Osteocyte (in vitro differentiated cells): ENCODE data around the gene FAM210B. TPM values are rescaled to one million over a fixed set of nuclear protein-coding genes. Genes with fewer than 3 reads are reported as not detected.

Source experiments
- DNase-seq: peaks from one replicate; pipeline ENCODE4 v3.0.0; 2021; ENCODE audit warnings: mixed read lengths; ENCODE audit not compliant: unreplicated experiment; ENCODE audit errors: extremely low spot score
- H3K27ac Mint-ChIP-seq: one replicate; pipeline ENCODE4 v1.8.0; 2021; ENCODE audit warnings: mild to moderate bottlenecking, mixed read lengths; ENCODE audit not compliant: unreplicated experiment
- H3K27me3 Mint-ChIP-seq: one replicate; pipeline ENCODE4 v1.8.0; 2021; ENCODE audit warnings: mixed read lengths; ENCODE audit not compliant: unreplicated experiment
- H3K36me3 Mint-ChIP-seq: one replicate; pipeline ENCODE4 v1.8.0; 2021; ENCODE audit warnings: mixed read lengths; ENCODE audit not compliant: unreplicated experiment
- H3K4me1 Mint-ChIP-seq: one replicate; pipeline ENCODE4 v1.8.0; 2021; ENCODE audit warnings: mixed read lengths; ENCODE audit not compliant: unreplicated experiment
- H3K4me3 Mint-ChIP-seq: one replicate; pipeline ENCODE4 v1.8.0; 2021; ENCODE audit warnings: mild to moderate bottlenecking, moderate library complexity, mixed read lengths; ENCODE audit not compliant: unreplicated experiment
- H3K9me3 Mint-ChIP-seq: one replicate; pipeline ENCODE4 v1.8.0; 2021; ENCODE audit warnings: mixed read lengths; ENCODE audit not compliant: unreplicated experiment
- total RNA-seq: library from RNA; stranded (reverse); gene quantifications from 2 replicates; pipeline ENCODE4 v1.2.1, GENCODE V29; 2021
- TF ChIP-seq, protein P1 (sequence below): fragments of 200-600 bp; sonication (generic); IDR thresholded peaks from 2 replicates; pipeline ENCODE4 v1.5.0; 2021; ENCODE audit warnings: antibody characterized with exemption, mild to moderate bottlenecking, moderate library complexity

The FAM210B gene
- total RNA-seq, 1 donor from 2014 or later, result 46.9 TPM

- peaks cover 5% of the 10 kb centered on the region for H3K27me3 Mint-ChIP-seq
- no peak for DNase-seq
- peak overlapping the region; percentile 93 for H3K27ac Mint-ChIP-seq
- H3K4me3 Mint-ChIP-seq, result peak overlapping the region; percentile 89
- peaks cover 23% of the 10 kb centered on the region for H3K4me1 Mint-ChIP-seq
- peaks cover 7% of the 10 kb centered on the region for H3K36me3 Mint-ChIP-seq
- no peaks in the 10 kb centered on the region for H3K9me3 Mint-ChIP-seq
- TF ChIP-seq, protein P1, sequence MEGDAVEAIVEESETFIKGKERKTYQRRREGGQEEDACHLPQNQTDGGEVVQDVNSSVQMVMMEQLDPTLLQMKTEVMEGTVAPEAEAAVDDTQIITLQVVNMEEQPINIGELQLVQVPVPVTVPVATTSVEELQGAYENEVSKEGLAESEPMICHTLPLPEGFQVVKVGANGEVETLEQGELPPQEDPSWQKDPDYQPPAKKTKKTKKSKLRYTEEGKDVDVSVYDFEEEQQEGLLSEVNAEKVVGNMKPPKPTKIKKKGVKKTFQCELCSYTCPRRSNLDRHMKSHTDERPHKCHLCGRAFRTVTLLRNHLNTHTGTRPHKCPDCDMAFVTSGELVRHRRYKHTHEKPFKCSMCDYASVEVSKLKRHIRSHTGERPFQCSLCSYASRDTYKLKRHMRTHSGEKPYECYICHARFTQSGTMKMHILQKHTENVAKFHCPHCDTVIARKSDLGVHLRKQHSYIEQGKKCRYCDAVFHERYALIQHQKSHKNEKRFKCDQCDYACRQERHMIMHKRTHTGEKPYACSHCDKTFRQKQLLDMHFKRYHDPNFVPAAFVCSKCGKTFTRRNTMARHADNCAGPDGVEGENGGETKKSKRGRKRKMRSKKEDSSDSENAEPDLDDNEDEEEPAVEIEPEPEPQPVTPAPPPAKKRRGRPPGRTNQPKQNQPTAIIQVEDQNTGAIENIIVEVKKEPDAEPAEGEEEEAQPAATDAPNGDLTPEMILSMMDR, result no peak
Observed at GRCh38 chr20:56360133-56360907, 1.5 kb downstream of the FAM210B start.

DNA sequence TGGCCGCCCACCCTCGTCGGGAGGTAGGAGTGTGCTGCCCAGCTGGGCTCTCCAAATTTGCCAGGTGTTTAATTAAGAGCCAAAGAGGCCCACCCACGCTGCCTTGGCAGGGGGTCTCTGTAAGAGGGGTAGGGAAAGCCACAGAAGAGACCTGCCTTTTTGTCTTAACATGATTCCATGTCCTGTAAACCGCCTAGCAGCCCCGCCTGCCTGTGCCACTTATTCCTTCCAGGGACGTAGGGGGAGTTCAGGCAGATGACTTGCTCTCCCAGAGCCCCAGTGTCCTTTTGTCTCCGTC is 2.1 kb downstream of the FAM210B start:
- DNase-seq, result no peak
- H3K9me3 Mint-ChIP-seq, result no peaks in the 10 kb centered on the region
- peaks cover 5% of the 10 kb centered on the region for H3K27me3 Mint-ChIP-seq
- H3K4me3 Mint-ChIP-seq, result peak overlapping the region; percentile 89
- peaks cover 7% of the 10 kb centered on the region for H3K36me3 Mint-ChIP-seq
- no peak overlapping the region for H3K27ac Mint-ChIP-seq
- TF ChIP-seq, protein P1, result no peak
- H3K4me1 Mint-ChIP-seq, result peaks cover 23% of the 10 kb centered on the region

DNA sequence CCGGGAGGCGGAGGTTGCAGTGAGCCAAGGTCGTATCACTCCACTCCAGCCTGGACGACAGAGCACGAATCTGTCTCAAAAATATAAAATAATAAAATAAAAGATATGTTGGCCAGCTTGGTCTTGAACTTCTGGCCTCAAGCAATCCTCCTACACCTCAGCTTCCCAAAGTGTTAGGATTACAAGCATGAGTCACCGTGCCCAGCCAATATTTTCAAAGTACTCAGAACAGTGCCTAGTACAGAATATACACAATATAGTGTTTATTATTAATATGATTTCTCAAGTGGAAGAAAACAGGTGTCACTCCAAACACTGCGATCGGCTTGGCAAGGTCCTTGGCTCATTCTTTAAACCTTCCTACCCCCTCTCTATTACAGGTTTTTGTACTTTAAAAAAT is 3.1 kb downstream of the FAM210B start:
- no peaks in the 10 kb centered on the region for H3K9me3 Mint-ChIP-seq
- TF ChIP-seq, protein P1, result no peak
- H3K36me3 Mint-ChIP-seq, result peaks cover 17% of the 10 kb centered on the region
- no peak for DNase-seq
- no peak overlapping the region for H3K27ac Mint-ChIP-seq
- no peak overlapping the region for H3K4me3 Mint-ChIP-seq
- H3K4me1 Mint-ChIP-seq, result peaks cover 23% of the 10 kb centered on the region
- peaks cover 4% of the 10 kb centered on the region for H3K27me3 Mint-ChIP-seq

DNA sequence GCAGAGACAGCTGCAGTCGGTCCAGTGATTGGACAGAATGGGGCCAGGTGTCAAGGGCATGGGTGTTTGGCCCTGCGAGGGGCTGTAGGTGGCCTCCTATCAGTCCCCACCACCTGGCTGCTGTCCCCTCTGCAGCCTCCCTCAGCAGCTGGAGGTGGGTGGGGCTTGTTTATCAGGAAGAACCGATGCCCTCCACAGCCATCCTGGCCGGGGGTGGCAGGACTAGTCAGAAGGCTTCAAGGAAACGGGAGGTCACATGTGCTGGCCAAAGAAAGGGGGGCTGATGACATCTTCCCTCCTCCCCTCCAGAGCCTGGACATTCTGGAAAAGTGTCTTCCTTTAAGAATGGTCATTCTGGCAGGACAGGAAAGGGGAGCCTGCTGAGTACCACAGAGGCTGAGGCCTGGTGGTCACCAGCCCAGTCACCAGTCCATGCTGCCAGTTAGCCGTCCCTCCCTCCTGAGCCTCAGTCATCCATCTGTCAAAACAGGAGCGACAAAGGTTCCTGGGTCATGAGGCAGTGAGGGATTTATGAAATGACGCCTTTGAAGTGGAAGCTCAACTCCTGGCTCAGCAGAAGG is 4.1 kb downstream of the FAM210B start:
- H3K9me3 Mint-ChIP-seq, result no peaks in the 10 kb centered on the region
- no peaks in the 10 kb centered on the region for H3K27me3 Mint-ChIP-seq
- no peak overlapping the region for H3K27ac Mint-ChIP-seq
- peaks cover 24% of the 10 kb centered on the region for H3K36me3 Mint-ChIP-seq
- peak; percentile 69 for DNase-seq
- no peak overlapping the region for H3K4me3 Mint-ChIP-seq
- peaks cover 23% of the 10 kb centered on the region for H3K4me1 Mint-ChIP-seq
- TF ChIP-seq, protein P1, result no peak

DNA sequence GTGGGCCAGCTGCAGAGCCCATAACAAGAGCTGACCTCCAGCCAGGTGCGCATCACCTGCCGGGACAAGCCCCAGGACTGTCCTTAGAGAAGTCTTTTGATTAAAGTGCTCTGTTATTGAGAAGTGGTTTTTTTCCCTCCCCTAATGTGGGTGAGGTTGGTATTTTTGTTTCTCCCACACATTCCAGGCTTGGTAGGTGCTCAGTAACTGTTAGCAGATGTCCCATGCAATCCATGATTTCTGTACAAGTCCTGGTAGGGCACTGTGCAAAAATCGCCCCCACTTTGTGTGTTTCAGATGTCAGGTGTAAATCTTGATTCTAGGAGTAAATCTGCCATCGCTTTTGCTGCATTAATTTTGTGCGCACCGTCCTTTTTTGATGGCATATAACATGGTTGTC is 4.7 kb downstream of the FAM210B start:
- H3K9me3 Mint-ChIP-seq, result no peaks in the 10 kb centered on the region
- no peak overlapping the region for H3K27ac Mint-ChIP-seq
- H3K27me3 Mint-ChIP-seq, result no peaks in the 10 kb centered on the region
- peak; percentile 44 for DNase-seq
- H3K4me1 Mint-ChIP-seq, result peaks cover 22% of the 10 kb centered on the region
- no peak overlapping the region for H3K4me3 Mint-ChIP-seq
- peaks cover 27% of the 10 kb centered on the region for H3K36me3 Mint-ChIP-seq
- TF ChIP-seq, protein P1, result no peak
